Spleen (tissue), 11 donors: ENCODE measurements around the gene KBTBD4. TPM values are rescaled to one million over a fixed set of nuclear protein-coding genes. Genes with fewer than 3 reads are reported as not detected.
A peak's percentile ranks its signal among the peaks of the same experiment; 100 is the strongest.

Experiments used
- DNase-seq: peaks from one replicate; pipeline ENCODE4 v3.0.0-alpha.2; 2020
- H3K27ac ChIP-seq, 8 donors: fragments of 200-600 bp; sonication (generic) in 7 of 8; 1 replicate in 4 of 8; 2 replicates in 4 of 8; pipeline versions ENCODE4 v1.5.0 to v1.8.0; 2016 to 2021; ENCODE audit warnings: inconsistent platforms in 4 of 8, mild to moderate bottlenecking in 4 of 8, moderate library complexity in 1 of 8
- H3K27me3 ChIP-seq, 7 donors: fragments of 200-600 bp; sonication (generic) in 6 of 7; replicated peaks in 1 of 7; 1 replicate in 4 of 7; 2 replicates in 3 of 7; pipeline versions ENCODE4 v1.5.0 to v1.8.0; 2016 to 2021; ENCODE audit warnings: inconsistent platforms in 3 of 7, mild to moderate bottlenecking in 1 of 7
- H3K36me3 ChIP-seq, 6 donors: fragments of 200-600 bp; sonication (generic) in 5 of 6; 1 replicate in 4 of 6; 2 replicates in 2 of 6; pipeline versions ENCODE4 v1.5.0 to v1.8.0; 2016 to 2021; ENCODE audit warnings: inconsistent platforms in 2 of 6
- H3K4me1 ChIP-seq, 6 donors: fragments of 200-600 bp; sonication (generic) in 5 of 6; 1 replicate in 3 of 6; 2 replicates in 3 of 6; pipeline versions ENCODE4 v1.5.0 to v1.8.0; 2016 to 2021; ENCODE audit warnings: inconsistent platforms in 3 of 6
- H3K4me3 ChIP-seq, 8 donors: fragments of 200-600 bp; sonication (generic) in 7 of 8; 1 replicate in 4 of 8; 2 replicates in 4 of 8; pipeline versions ENCODE4 v1.5.0 to v1.8.0; 2016 to 2021; ENCODE audit warnings: inconsistent platforms in 4 of 8, mild to moderate bottlenecking in 4 of 8, moderate library complexity in 2 of 8
- H3K9me3 ChIP-seq, 8 donors: fragments of 200-600 bp; sonication (generic) in 7 of 8; 1 replicate in 4 of 8; 2 replicates in 4 of 8; pipeline versions ENCODE4 v1.5.0 to v1.8.0; 2016 to 2021; ENCODE audit warnings: inconsistent platforms in 4 of 8
- CTCF ChIP-seq, 11 experiments: fragments of 200-600 bp in 7 of 11; fragments of 450-650 bp in 4 of 11; sonication (generic) in 4 of 11; IDR thresholded peaks in 8 of 11; conservative IDR thresholded peaks in 3 of 11; 1 replicate in 7 of 11; 2 replicates in 4 of 11; pipeline versions ENCODE4 v1.4.0 to v1.8.0; 2016 to 2021; ENCODE audit warnings: antibody characterized with exemption in 11 of 11, inconsistent platforms in 4 of 11, mild to moderate bottlenecking in 1 of 11
- POLR2A ChIP-seq, 3 donors: fragments of 450-650 bp; IDR thresholded peaks; one replicate each; pipeline ENCODE4 v1.5.1; 2017; ENCODE audit warnings: antibody characterized with exemption in 3 of 3, mild to moderate bottlenecking in 1 of 3
- POLR2AphosphoS5 ChIP-seq, 3 donors: sonication (generic); formaldehyde crosslinking; IDR thresholded peaks; one replicate each; pipeline ENCODE4 v1.5.1; 2017; ENCODE audit warnings: antibody characterized with exemption in 3 of 3
- WGBS, 5 donors: extraction: QIAGEN DNeasy Blood & Tissue Kit in 3 of 5; methylation state at CpG; one replicate each; pipeline versions ENCODE4 v1.1.5 to v1.1.7; 2013 to 2018; 5-methylcytosine and 5-hydroxymethylcytosine counted together
- intact Hi-C: fragments of 100-400 bp; cut with DNase I; formaldehyde crosslinking; loops from one replicate; pipeline ENCODE4 v1.15.0; 2023; ENCODE audit warnings: low total_unique reads
- polyA plus RNA-seq, 3 donors: library from polyadenylated mRNA; stranded (reverse); fragments of 200-250 nt; gene quantifications; one replicate each; pipeline ENCODE4 v1.2.1, GENCODE V29; 2013
- total RNA-seq, 7 donors: library from RNA; depleted of rRNA in 3 of 7; stranded (reverse); fragments of >200 nt in 3 of 7; fragmentation: NEBNext Ultra II Directional in 4 of 7; extraction: Animal tissue kit (Norgen Biotek cat#: 25700) in 4 of 7; gene quantifications; one replicate each; pipeline versions ENCODE4 v1.1.0 to v1.2.1, GENCODE V29; 2016 to 2021
- donor health status: healthy with polysubstance abuse.
- donor health status: DM: no; HTN: no; CAD: no; lungs with moderate emphysema.
- donor health status: DM: no; HTN: no; CAD: no.
- donor health status: Bipolar disorder and iron deficiency.
- donor health status: healthy.
- donor health status: DM: no; HTN: no; CAD: no.
- donor health status: DM: yes; HTN: yes; CAD: no.

KBTBD4 gene
- total and polyA plus RNA-seq, 10 donors = 8.7 to 22.4 (median 17.5) TPM

DNA sequence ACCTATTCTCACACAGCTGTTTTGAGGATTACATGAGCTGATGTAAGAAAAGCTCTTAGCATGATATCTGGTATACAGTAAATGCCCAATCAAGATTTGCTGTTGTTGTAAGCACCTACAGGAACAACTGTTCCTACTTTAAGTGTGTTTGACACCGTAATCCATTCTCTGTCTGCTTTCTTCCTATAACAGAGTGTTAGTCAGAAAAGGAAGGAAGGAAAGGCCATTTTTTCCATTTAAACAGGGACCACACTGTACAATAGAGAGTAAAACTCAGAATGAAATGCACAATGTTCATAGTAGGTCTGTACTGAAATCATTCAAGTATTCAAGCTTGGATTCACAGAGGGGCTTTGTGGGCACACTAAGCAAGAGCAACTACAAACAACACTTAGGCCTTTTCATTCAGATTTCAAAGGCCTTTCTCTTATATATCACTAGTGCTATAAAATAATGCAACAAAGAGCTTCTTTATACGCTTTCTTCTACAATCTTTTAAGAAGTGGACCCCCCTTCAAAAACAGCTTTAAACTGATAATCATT lies 42.1 kb upstream of the KBTBD4 start:
- H3K9me3 ChIP-seq = no peaks in the 10 kb centered on the region
- H3K27me3 ChIP-seq = no peaks in the 10 kb centered on the region
- no peaks in the 10 kb centered on the region for H3K4me1 ChIP-seq
- peaks cover 2 to 100% (median 78%) of the 10 kb centered on the region in 6 donors for H3K36me3 ChIP-seq
- H3K27ac ChIP-seq = no peak overlapping the region
- no peak for DNase-seq
- intact Hi-C loops = no loop called here
- WGBS, 5 donors = 86 to 98% (median 88%) methylated on average over 2 of the region's 2 CpGs
- no peak for TF ChIP-seq CTCF (IDR thresholded peaks at IDR 0.05 in 8 of 11, conservative IDR thresholded peaks at IDR 0.05 in 3 of 11)
- no peak for TF ChIP-seq POLR2AphosphoS5 (IDR thresholded peaks at IDR 0.05)
- TF ChIP-seq POLR2A (IDR thresholded peaks at IDR 0.05) = no peak
- no peak overlapping the region for H3K4me3 ChIP-seq

GRCh38 chr11:47617417-47617809 lies 38.6 kb upstream of the KBTBD4 start:
- no peaks in the 10 kb centered on the region for H3K9me3 ChIP-seq
- H3K27ac ChIP-seq = no peak overlapping the region

GRCh38 chr11:47616726-47617416 lies 38.1 kb upstream of the KBTBD4 start:
- whole genome bisulfite sequencing, 5 donors = 82 to 90% (median 88%) methylated on average over 10 of the region's 10 CpGs
- Histone ChIP-seq H3K4me1 (peaks cover 0 to 3% (median under 1%) of the 10 kb centered on the region in 6 donors), H3K4me3 (no peak overlapping the region), H3K9me3 (no peaks in the 10 kb centered on the region), H3K36me3 (peaks cover 0 to 62% (median 42%) of the 10 kb centered on the region in 6 donors), H3K27ac (no peak overlapping the region), H3K27me3 (no peaks in the 10 kb centered on the region)
- DNase-seq = no peak
- intact Hi-C loops = no loop called here
- TF ChIP-seq POLR2AphosphoS5 (IDR thresholded peaks at IDR 0.05) (no peak), POLR2A (IDR thresholded peaks at IDR 0.05) (no peak), CTCF (IDR thresholded peaks at IDR 0.05 in 8 of 11, conservative IDR thresholded peaks at IDR 0.05 in 3 of 11) (peak in 4 of 11 experiments; percentile 16 to 41 (median 20))

More at GRCh38 chr11:47617417-47617809, 38.6 kb upstream of the KBTBD4 start:
- H3K4me1 ChIP-seq = no peaks in the 10 kb centered on the region
- DNase-seq = no peak
- peaks cover 0 to 68% (median 47%) of the 10 kb centered on the region in 6 donors for H3K36me3 ChIP-seq
- WGBS, 5 donors = 39 to 60% (median 46%) methylated on average over 3 of the region's 3 CpGs
- intact Hi-C loops = no loop called here
- no peak overlapping the region for H3K4me3 ChIP-seq
- no peaks in the 10 kb centered on the region for H3K27me3 ChIP-seq
- TF ChIP-seq POLR2A (IDR thresholded peaks at IDR 0.05) = no peak
- TF ChIP-seq CTCF (IDR thresholded peaks at IDR 0.05 in 8 of 11, conservative IDR thresholded peaks at IDR 0.05 in 3 of 11) = no peak
- TF ChIP-seq POLR2AphosphoS5 (IDR thresholded peaks at IDR 0.05) = no peak

DNA sequence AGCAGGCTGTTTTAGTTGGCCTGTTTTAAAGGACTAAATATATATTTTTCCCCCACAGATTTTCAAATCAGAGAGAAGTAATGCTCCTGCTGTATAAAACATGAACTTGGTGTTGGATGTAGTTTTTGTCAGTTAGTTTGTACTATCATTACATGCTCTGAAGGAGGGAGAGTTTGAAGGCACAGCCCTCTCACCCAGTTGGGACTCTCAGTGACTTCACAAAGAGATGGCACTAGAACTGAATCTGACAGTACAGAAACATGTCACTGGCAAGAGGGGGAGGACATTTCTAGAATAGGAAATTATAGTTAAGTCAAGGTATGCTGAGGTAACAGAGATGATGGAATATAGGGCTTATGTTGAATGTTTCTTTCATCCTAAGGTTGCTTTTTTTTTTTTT lies 36.5 kb upstream of the KBTBD4 start:
- no peak overlapping the region for H3K27ac ChIP-seq
- no peaks in the 10 kb centered on the region for H3K27me3 ChIP-seq
- TF ChIP-seq POLR2AphosphoS5 (IDR thresholded peaks at IDR 0.05) = no peak
- TF ChIP-seq CTCF (IDR thresholded peaks at IDR 0.05 in 8 of 11, conservative IDR thresholded peaks at IDR 0.05 in 3 of 11) = no peak
- no peak for TF ChIP-seq POLR2A (IDR thresholded peaks at IDR 0.05)
- no peak for DNase-seq
- H3K9me3 ChIP-seq = no peaks in the 10 kb centered on the region
- H3K4me1 ChIP-seq = peaks cover 0 to 15% (median 7%) of the 10 kb centered on the region in 6 donors
- peaks cover 0 to 59% (median 28%) of the 10 kb centered on the region in 6 donors for H3K36me3 ChIP-seq
- no peak overlapping the region for H3K4me3 ChIP-seq
- intact Hi-C loops = no loop called here
